ENCODE measurements around the gene PERM1.

GRCh38 chr1:942864-943533, 38.9 kb downstream of the PERM1 start:
- TF ChIP-seq, protein P1, sequence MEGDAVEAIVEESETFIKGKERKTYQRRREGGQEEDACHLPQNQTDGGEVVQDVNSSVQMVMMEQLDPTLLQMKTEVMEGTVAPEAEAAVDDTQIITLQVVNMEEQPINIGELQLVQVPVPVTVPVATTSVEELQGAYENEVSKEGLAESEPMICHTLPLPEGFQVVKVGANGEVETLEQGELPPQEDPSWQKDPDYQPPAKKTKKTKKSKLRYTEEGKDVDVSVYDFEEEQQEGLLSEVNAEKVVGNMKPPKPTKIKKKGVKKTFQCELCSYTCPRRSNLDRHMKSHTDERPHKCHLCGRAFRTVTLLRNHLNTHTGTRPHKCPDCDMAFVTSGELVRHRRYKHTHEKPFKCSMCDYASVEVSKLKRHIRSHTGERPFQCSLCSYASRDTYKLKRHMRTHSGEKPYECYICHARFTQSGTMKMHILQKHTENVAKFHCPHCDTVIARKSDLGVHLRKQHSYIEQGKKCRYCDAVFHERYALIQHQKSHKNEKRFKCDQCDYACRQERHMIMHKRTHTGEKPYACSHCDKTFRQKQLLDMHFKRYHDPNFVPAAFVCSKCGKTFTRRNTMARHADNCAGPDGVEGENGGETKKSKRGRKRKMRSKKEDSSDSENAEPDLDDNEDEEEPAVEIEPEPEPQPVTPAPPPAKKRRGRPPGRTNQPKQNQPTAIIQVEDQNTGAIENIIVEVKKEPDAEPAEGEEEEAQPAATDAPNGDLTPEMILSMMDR (IDR thresholded peaks at IDR 0.05) = no peak
- TF ChIP-seq NR1H2 (CRISPR knock-in tag; IDR thresholded peaks at IDR 0.05) (no peak), PRDM15 (CRISPR knock-in tag; IDR thresholded peaks at IDR 0.05) (no peak), STAT6 (CRISPR knock-in tag; conservative IDR thresholded peaks at IDR 0.05; ENCODE audit: low read depth) (no peak), MAX (CRISPR knock-in tag; IDR thresholded peaks at IDR 0.05) (no peak; the same call in 1 of the 2 replicates), GTF2I (CRISPR knock-in tag; conservative IDR thresholded peaks at IDR 0.05) (no peak), TEAD4 (CRISPR knock-in tag; IDR thresholded peaks at IDR 0.05) (no peak), SP1 (CRISPR knock-in tag; conservative IDR thresholded peaks at IDR 0.05) (no peak), ZNF425 (CRISPR knock-in tag; conservative IDR thresholded peaks at IDR 0.05) (no peak), IRF2 (CRISPR knock-in tag; IDR thresholded peaks at IDR 0.05; ENCODE audit: borderline replicate concordance, low read depth) (no peak)
- TF ChIP-seq, protein P2, sequence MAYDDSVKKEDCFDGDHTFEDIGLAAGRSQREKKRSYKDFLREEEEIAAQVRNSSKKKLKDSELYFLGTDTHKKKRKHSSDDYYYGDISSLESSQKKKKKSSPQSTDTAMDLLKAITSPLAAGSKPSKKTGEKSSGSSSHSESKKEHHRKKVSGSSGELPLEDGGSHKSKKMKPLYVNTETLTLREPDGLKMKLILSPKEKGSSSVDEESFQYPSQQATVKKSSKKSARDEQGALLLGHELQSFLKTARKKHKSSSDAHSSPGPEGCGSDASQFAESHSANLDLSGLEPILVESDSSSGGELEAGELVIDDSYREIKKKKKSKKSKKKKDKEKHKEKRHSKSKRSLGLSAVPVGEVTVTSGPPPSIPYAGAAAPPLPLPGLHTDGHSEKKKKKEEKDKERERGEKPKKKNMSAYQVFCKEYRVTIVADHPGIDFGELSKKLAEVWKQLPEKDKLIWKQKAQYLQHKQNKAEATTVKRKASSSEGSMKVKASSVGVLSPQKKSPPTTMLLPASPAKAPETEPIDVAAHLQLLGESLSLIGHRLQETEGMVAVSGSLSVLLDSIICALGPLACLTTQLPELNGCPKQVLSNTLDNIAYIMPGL (CRISPR knock-in tag; IDR thresholded peaks at IDR 0.05) = no peak
- TF ChIP-seq, protein P3, sequence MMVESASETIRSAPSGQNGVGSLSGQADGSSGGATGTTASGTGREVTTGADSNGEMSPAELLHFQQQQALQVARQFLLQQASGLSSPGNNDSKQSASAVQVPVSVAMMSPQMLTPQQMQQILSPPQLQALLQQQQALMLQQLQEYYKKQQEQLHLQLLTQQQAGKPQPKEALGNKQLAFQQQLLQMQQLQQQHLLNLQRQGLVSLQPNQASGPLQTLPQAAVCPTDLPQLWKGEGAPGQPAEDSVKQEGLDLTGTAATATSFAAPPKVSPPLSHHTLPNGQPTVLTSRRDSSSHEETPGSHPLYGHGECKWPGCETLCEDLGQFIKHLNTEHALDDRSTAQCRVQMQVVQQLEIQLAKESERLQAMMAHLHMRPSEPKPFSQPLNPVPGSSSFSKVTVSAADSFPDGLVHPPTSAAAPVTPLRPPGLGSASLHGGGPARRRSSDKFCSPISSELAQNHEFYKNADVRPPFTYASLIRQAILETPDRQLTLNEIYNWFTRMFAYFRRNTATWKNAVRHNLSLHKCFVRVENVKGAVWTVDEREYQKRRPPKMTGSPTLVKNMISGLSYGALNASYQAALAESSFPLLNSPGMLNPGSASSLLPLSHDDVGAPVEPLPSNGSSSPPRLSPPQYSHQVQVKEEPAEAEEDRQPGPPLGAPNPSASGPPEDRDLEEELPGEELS (CRISPR knock-in tag; IDR thresholded peaks at IDR 0.05) = no peak

Data from WTC11 (cell line).